HEK293 (cell line): ENCODE data around the gene PARP15.

Experiments
- BCL6B ChIP-seq: fragments of 450-650 bp; formaldehyde crosslinking; IDR thresholded peaks from 2 replicates; pipeline ENCODE4 v1.5.1; 2017; ENCODE audit warnings: missing biosample characterization, missing genetic modification characterization
- CTCF ChIP-seq: fragments of 450-650 bp; formaldehyde crosslinking; IDR thresholded peaks from 2 replicates; pipeline ENCODE4 v1.5.1; 2016; ENCODE audit warnings: missing biosample characterization, missing genetic modification characterization
- EGR2 ChIP-seq: fragments of 450-650 bp; formaldehyde crosslinking; IDR thresholded peaks from 2 replicates; pipeline ENCODE4 v1.5.1; 2016; ENCODE audit warnings: low read depth, missing biosample characterization, missing genetic modification characterization
- KLF8 ChIP-seq: fragments of 450-650 bp; formaldehyde crosslinking; IDR thresholded peaks from 2 replicates; pipeline ENCODE4 v1.5.1; 2016; ENCODE audit warnings: missing biosample characterization, missing genetic modification characterization
- MEIS1 ChIP-seq: sonication (generic); formaldehyde crosslinking; IDR thresholded peaks from 2 replicates; pipeline ENCODE4 v1.8.1; 2022; ENCODE audit warnings: missing genetic modification reagents, mild to moderate bottlenecking, borderline replicate concordance
- MYNN ChIP-seq: fragments of 450-650 bp; formaldehyde crosslinking; IDR thresholded peaks from 2 replicates; pipeline ENCODE4 v1.5.1; 2016; ENCODE audit warnings: missing biosample characterization, missing genetic modification characterization, borderline replicate concordance
- MZF1 ChIP-seq: fragments of 450-650 bp; formaldehyde crosslinking; IDR thresholded peaks from 2 replicates; pipeline ENCODE4 v1.5.1; 2017; ENCODE audit warnings: missing biosample characterization, missing genetic modification characterization, borderline replicate concordance
- PATZ1 ChIP-seq: fragments of 450-650 bp; formaldehyde crosslinking; IDR thresholded peaks from 2 replicates; pipeline ENCODE4 v1.5.1; 2016; ENCODE audit warnings: missing biosample characterization, missing genetic modification characterization
- SETDB1 ChIP-seq: IDR thresholded peaks from one replicate; pipeline ENCODE4 v1.6.1; 2017; ENCODE audit warnings: mild to moderate bottlenecking, low read length, moderate library complexity, mixed read lengths; ENCODE audit not compliant: insufficient read length
- SP2 ChIP-seq: fragments of 450-650 bp; formaldehyde crosslinking; IDR thresholded peaks from 2 replicates; pipeline ENCODE4 v1.5.1; 2016; ENCODE audit warnings: missing biosample characterization, missing genetic modification characterization
- TRIM28 ChIP-seq: IDR thresholded peaks from 2 replicates; pipeline ENCODE4 v1.6.1; 2011; ENCODE audit warnings: low read length, control low read depth, borderline replicate concordance
- ZBTB7A ChIP-seq: fragments of 450-650 bp; formaldehyde crosslinking; IDR thresholded peaks from 2 replicates; pipeline ENCODE4 v1.5.1; 2016; ENCODE audit warnings: low read depth, missing biosample characterization, missing genetic modification characterization
- ZFHX2 ChIP-seq: fragments of 450-650 bp; formaldehyde crosslinking; conservative IDR thresholded peaks from 2 replicates; pipeline ENCODE4 v1.5.1; 2016; ENCODE audit warnings: missing biosample characterization, missing genetic modification characterization
- ZNF138 ChIP-seq: fragments of 450-650 bp; formaldehyde crosslinking; IDR thresholded peaks from 2 replicates; pipeline ENCODE4 v1.5.1; 2016; ENCODE audit warnings: missing biosample characterization, missing genetic modification characterization, borderline replicate concordance
- ZNF175 ChIP-seq: fragments of 450-650 bp; formaldehyde crosslinking; IDR thresholded peaks from 2 replicates; pipeline ENCODE4 v1.5.1; 2016; ENCODE audit warnings: missing biosample characterization, missing genetic modification characterization
- ZNF18 ChIP-seq: fragments of 450-650 bp; formaldehyde crosslinking; IDR thresholded peaks from 2 replicates; pipeline ENCODE4 v1.5.1; 2016; ENCODE audit warnings: missing biosample characterization, missing genetic modification characterization
- ZNF2 ChIP-seq: fragments of 450-650 bp; formaldehyde crosslinking; IDR thresholded peaks from 2 replicates; pipeline ENCODE4 v1.5.1; 2016; ENCODE audit warnings: missing biosample characterization, missing genetic modification characterization
- ZNF266 ChIP-seq: fragments of 450-650 bp; formaldehyde crosslinking; IDR thresholded peaks from 2 replicates; pipeline ENCODE4 v1.5.1; 2016; ENCODE audit warnings: missing biosample characterization, missing genetic modification characterization, low read depth
- ZNF335 ChIP-seq: fragments of 450-650 bp; formaldehyde crosslinking; conservative IDR thresholded peaks from 2 replicates; pipeline ENCODE4 v1.5.1; 2016; ENCODE audit warnings: missing biosample characterization, missing genetic modification characterization
- ZNF341 ChIP-seq: fragments of 450-650 bp; formaldehyde crosslinking; IDR thresholded peaks from 2 replicates; pipeline ENCODE4; 2016; ENCODE audit warnings: low read depth, missing biosample characterization, missing genetic modification characterization
- ZNF394 ChIP-seq: fragments of 450-650 bp; formaldehyde crosslinking; IDR thresholded peaks from 2 replicates; pipeline ENCODE4 v1.5.1; 2016; ENCODE audit warnings: missing biosample characterization, missing genetic modification characterization, mild to moderate bottlenecking, moderate library complexity, borderline replicate concordance
- ZNF416 ChIP-seq: fragments of 450-650 bp; formaldehyde crosslinking; IDR thresholded peaks from 2 replicates; pipeline ENCODE4 v1.5.1; 2016; ENCODE audit warnings: missing biosample characterization, missing genetic modification characterization
- ZNF449 ChIP-seq: fragments of 450-650 bp; formaldehyde crosslinking; IDR thresholded peaks from 2 replicates; pipeline ENCODE4 v1.5.1; 2017; ENCODE audit warnings: missing biosample characterization, mild to moderate bottlenecking, missing genetic modification characterization, moderate library complexity
- ZNF561 ChIP-seq: fragments of 450-650 bp; IDR thresholded peaks from 2 replicates; pipeline ENCODE4 v1.5.1; 2018; ENCODE audit warnings: missing biosample characterization, missing genetic modification characterization, borderline replicate concordance
- ZNF600 ChIP-seq: fragments of 450-650 bp; formaldehyde crosslinking; IDR thresholded peaks from 2 replicates; pipeline ENCODE4 v1.5.1; 2016; ENCODE audit warnings: missing biosample characterization, missing genetic modification characterization
- ZNF623 ChIP-seq: fragments of 450-650 bp; formaldehyde crosslinking; IDR thresholded peaks from 2 replicates; pipeline ENCODE4 v1.5.1; 2016; ENCODE audit warnings: missing biosample characterization, missing genetic modification characterization
- ZNF692 ChIP-seq: fragments of 450-650 bp; formaldehyde crosslinking; IDR thresholded peaks from 2 replicates; pipeline ENCODE4 v1.5.1; 2016; ENCODE audit warnings: missing biosample characterization, missing genetic modification characterization
- ZNF777 ChIP-seq: fragments of 450-650 bp; formaldehyde crosslinking; IDR thresholded peaks from 2 replicates; pipeline ENCODE4 v1.5.1; 2017; ENCODE audit warnings: missing biosample characterization, missing genetic modification characterization, borderline replicate concordance
- ZSCAN16 ChIP-seq: fragments of 450-650 bp; formaldehyde crosslinking; IDR thresholded peaks from 2 replicates; pipeline ENCODE4 v1.5.1; 2016; ENCODE audit warnings: missing biosample characterization, missing genetic modification characterization
- ZXDB ChIP-seq: fragments of 450-650 bp; formaldehyde crosslinking; IDR thresholded peaks from 2 replicates; pipeline ENCODE4 v1.5.1; 2016; ENCODE audit warnings: missing biosample characterization, missing genetic modification characterization

Gene PARP15

GRCh38 chr3:122564155-122564912, 13.1 kb upstream of the PARP15 start, which contains the start of the genes DTX3L and PARP9 (continued):
- TF ChIP-seq ZNF449 (tag by site-specific recombination) (peak; percentile 39; the same call in 1 of the 2 replicates), ZNF777 (tag by site-specific recombination) (no peak), SP2 (tag by site-specific recombination) (peak; percentile 59), ZXDB (peak; percentile 59), ZNF335 (tag by site-specific recombination) (peak; percentile 71), TRIM28 (no peak), ZNF692 (0 out of 2 replicates have a peak, but pooled peaks have one; percentile 62), MZF1 (tag by site-specific recombination) (no peak), ZNF561 (tag by site-specific recombination) (peak; percentile 57; the same call in 1 of the 2 replicates), SETDB1 (no peak), ZNF175 (no peak), ZFHX2 (tag by site-specific recombination) (peak; percentile 51), ZNF2 (tag by site-specific recombination) (peak; percentile 54), ZNF394 (peak; percentile 57; the same call in 1 of the 2 replicates), ZNF18 (tag by site-specific recombination) (no peak), ZSCAN16 (tag by site-specific recombination) (no peak), ZNF138 (tag by site-specific recombination) (no peak), PATZ1 (peak; percentile 87), ZNF266 (tag by site-specific recombination) (no peak), MEIS1 (CRISPR knock-in tag) (no peak), ZNF416 (no peak), KLF8 (tag by site-specific recombination) (peak; percentile 70; the same call in 1 of the 2 replicates), ZBTB7A (tag by site-specific recombination) (0 out of 2 replicates have a peak, but pooled peaks have one; percentile 14), ZNF600 (tag by site-specific recombination) (peak; percentile 46; the same call in 1 of the 2 replicates), ZNF341 (peak; percentile 70), EGR2 (tag by site-specific recombination) (peak; percentile 16; the same call in 1 of the 2 replicates), MYNN (tag by site-specific recombination) (no peak), BCL6B (tag by site-specific recombination) (no peak), CTCF (tag by site-specific recombination) (no peak), ZNF623 (tag by site-specific recombination) (no peak)
